ENCODE results near the gene TMC7.

Gene TMC7

DNA sequence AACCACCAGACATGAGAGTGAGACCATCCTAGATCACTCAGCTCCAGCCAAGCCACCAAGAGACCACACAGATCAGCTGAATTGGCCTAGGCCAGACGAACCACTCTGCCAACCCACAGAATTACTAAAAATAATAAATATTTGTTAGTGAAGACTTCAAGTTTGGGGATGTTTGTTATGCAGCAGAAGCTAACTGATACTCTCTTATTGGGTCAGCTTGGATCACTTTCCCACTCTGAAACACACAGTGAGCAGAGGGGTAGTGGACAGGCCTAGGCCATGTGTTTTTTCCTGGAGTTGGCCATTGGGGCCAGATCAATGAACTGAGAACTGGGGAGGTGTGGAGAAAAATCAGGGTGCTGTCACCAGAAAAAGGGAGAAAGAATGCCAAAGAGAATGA lies 114.4 kb downstream of the TMC7 start:
- no peaks in the 10 kb centered on the region for H3K4me1 ChIP-seq (ENCODE audit: control insufficient read depth, insufficient read depth, low read length)
- no peaks in the 10 kb centered on the region for H3K36me3 ChIP-seq (ENCODE audit: control insufficient read depth, insufficient read depth, low read length)
- 83% methylated on average over 1 of the region's 1 CpG; no CpG with 5 or more reads in 1 of the 2 experiments for WGBS, 2 experiments
- H3K27ac ChIP-seq (ENCODE audit: insufficient read depth, low read depth, low read length, poor library complexity, severe bottlenecking): no peak overlapping the region
- H3K27me3 ChIP-seq (ENCODE audit: control insufficient read depth, insufficient read depth, low read length, poor library complexity, severe bottlenecking): no peaks in the 10 kb centered on the region
- H3K9me3 ChIP-seq (ENCODE audit: control insufficient read depth, low read length): no peaks in the 10 kb centered on the region
- no peak overlapping the region for H3K4me3 ChIP-seq (ENCODE audit: insufficient read depth, low read depth, low read length)

GRCh38 chr16:19102187-19102872 lies 118.6 kb downstream of the TMC7 start:
- Histone ChIP-seq H3K4me3 (ENCODE audit: insufficient read depth, low read depth, low read length) (no peak overlapping the region), H3K4me1 (ENCODE audit: control insufficient read depth, insufficient read depth, low read length) (peaks cover 9% of the 10 kb centered on the region), H3K9me3 (ENCODE audit: control insufficient read depth, low read length) (no peaks in the 10 kb centered on the region), H3K27me3 (ENCODE audit: control insufficient read depth, insufficient read depth, low read length, poor library complexity, severe bottlenecking) (no peaks in the 10 kb centered on the region), H3K27ac (ENCODE audit: insufficient read depth, low read depth, low read length, poor library complexity, severe bottlenecking) (no peak overlapping the region), H3K36me3 (ENCODE audit: control insufficient read depth, insufficient read depth, low read length) (no peaks in the 10 kb centered on the region)
- 92 to 93% methylated on average over 16 of the region's 16 CpGs for WGBS, 2 experiments

- Histone ChIP-seq H3K9me3 (ENCODE audit: control insufficient read depth, low read length) (no peaks in the 10 kb centered on the region), H3K27me3 (ENCODE audit: control insufficient read depth, insufficient read depth, low read length, poor library complexity, severe bottlenecking) (no peaks in the 10 kb centered on the region), H3K36me3 (ENCODE audit: control insufficient read depth, insufficient read depth, low read length) (no peaks in the 10 kb centered on the region), H3K4me1 (ENCODE audit: control insufficient read depth, insufficient read depth, low read length) (peaks cover 9% of the 10 kb centered on the region), H3K27ac (ENCODE audit: insufficient read depth, low read depth, low read length, poor library complexity, severe bottlenecking) (no peak overlapping the region), H3K4me3 (ENCODE audit: insufficient read depth, low read depth, low read length) (no peak overlapping the region)
- WGBS, 2 experiments: 42 to 51% methylated on average over 5 of the region's 5 CpGs
Measured at GRCh38 chr16:19104607-19105006, 120.9 kb downstream of the TMC7 start.

DNA sequence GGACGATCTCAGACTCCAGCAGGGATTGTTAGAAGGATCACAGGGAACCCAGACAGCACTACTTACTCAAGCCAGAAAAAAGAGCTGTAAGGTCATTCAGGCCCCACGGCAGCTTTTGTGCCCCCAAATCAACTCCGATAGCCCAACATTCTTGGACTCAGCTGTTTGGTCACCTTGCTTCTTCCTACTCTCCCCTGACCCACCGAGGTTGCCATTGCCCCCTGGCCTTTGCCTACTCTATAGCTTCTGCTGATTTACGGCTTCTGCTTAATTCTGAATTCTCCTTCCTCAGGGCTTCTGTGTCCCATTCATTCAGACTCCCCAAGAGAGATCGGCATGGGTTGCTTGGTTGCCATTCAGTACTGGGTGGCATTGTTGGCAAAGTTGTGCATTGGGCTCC lies 121.4 kb downstream of the TMC7 start:
- H3K27ac ChIP-seq (ENCODE audit: insufficient read depth, low read depth, low read length, poor library complexity, severe bottlenecking): no peak overlapping the region
- H3K9me3 ChIP-seq (ENCODE audit: control insufficient read depth, low read length): no peaks in the 10 kb centered on the region
- H3K36me3 ChIP-seq (ENCODE audit: control insufficient read depth, insufficient read depth, low read length): no peaks in the 10 kb centered on the region
- H3K4me3 ChIP-seq (ENCODE audit: insufficient read depth, low read depth, low read length): no peak overlapping the region
- 81 to 86% methylated on average over 6 of the region's 6 CpGs for WGBS, 2 experiments
- H3K27me3 ChIP-seq (ENCODE audit: control insufficient read depth, insufficient read depth, low read length, poor library complexity, severe bottlenecking): no peaks in the 10 kb centered on the region
- H3K4me1 ChIP-seq (ENCODE audit: control insufficient read depth, insufficient read depth, low read length): peaks cover 9% of the 10 kb centered on the region

- H3K36me3 ChIP-seq (ENCODE audit: control insufficient read depth, insufficient read depth, low read length): no peaks in the 10 kb centered on the region
- WGBS, 2 experiments: 76 to 77% methylated on average over 11 of the region's 11 CpGs
- H3K27ac ChIP-seq (ENCODE audit: insufficient read depth, low read depth, low read length, poor library complexity, severe bottlenecking): no peak overlapping the region
- H3K4me3 ChIP-seq (ENCODE audit: insufficient read depth, low read depth, low read length): no peak overlapping the region
- H3K27me3 ChIP-seq (ENCODE audit: control insufficient read depth, insufficient read depth, low read length, poor library complexity, severe bottlenecking): no peaks in the 10 kb centered on the region
- no peaks in the 10 kb centered on the region for H3K9me3 ChIP-seq (ENCODE audit: control insufficient read depth, low read length)
- peaks cover 9% of the 10 kb centered on the region for H3K4me1 ChIP-seq (ENCODE audit: control insufficient read depth, insufficient read depth, low read length)
Measured at GRCh38 chr16:19105891-19106624, 122.3 kb downstream of the TMC7 start.

- H3K4me3 ChIP-seq (ENCODE audit: insufficient read depth, low read depth, low read length): no peak overlapping the region
- no peaks in the 10 kb centered on the region for H3K9me3 ChIP-seq (ENCODE audit: control insufficient read depth, low read length)
- WGBS, 2 experiments: 93 to 96% methylated on average over 2 of the region's 2 CpGs
- no peaks in the 10 kb centered on the region for H3K36me3 ChIP-seq (ENCODE audit: control insufficient read depth, insufficient read depth, low read length)
- H3K27me3 ChIP-seq (ENCODE audit: control insufficient read depth, insufficient read depth, low read length, poor library complexity, severe bottlenecking): no peaks in the 10 kb centered on the region
- no peak overlapping the region for H3K27ac ChIP-seq (ENCODE audit: insufficient read depth, low read depth, low read length, poor library complexity, severe bottlenecking)
- H3K4me1 ChIP-seq (ENCODE audit: control insufficient read depth, insufficient read depth, low read length): peaks cover 9% of the 10 kb centered on the region
Measured at GRCh38 chr16:19106625-19107020, 122.9 kb downstream of the TMC7 start.

- Histone ChIP-seq H3K27me3 (ENCODE audit: control insufficient read depth, insufficient read depth, low read length, poor library complexity, severe bottlenecking) (peaks cover 5% of the 10 kb centered on the region), H3K36me3 (ENCODE audit: control insufficient read depth, insufficient read depth, low read length) (no peaks in the 10 kb centered on the region), H3K9me3 (ENCODE audit: control insufficient read depth, low read length) (no peaks in the 10 kb centered on the region), H3K4me1 (ENCODE audit: control insufficient read depth, insufficient read depth, low read length) (peaks cover 11% of the 10 kb centered on the region), H3K4me3 (ENCODE audit: insufficient read depth, low read depth, low read length) (no peak overlapping the region), H3K27ac (ENCODE audit: insufficient read depth, low read depth, low read length, poor library complexity, severe bottlenecking) (no peak overlapping the region)
- 96% methylated on average over 9 of the region's 9 CpGs for WGBS, 2 experiments
Measured at GRCh38 chr16:19108409-19109287, 124.9 kb downstream of the TMC7 start.

DNA sequence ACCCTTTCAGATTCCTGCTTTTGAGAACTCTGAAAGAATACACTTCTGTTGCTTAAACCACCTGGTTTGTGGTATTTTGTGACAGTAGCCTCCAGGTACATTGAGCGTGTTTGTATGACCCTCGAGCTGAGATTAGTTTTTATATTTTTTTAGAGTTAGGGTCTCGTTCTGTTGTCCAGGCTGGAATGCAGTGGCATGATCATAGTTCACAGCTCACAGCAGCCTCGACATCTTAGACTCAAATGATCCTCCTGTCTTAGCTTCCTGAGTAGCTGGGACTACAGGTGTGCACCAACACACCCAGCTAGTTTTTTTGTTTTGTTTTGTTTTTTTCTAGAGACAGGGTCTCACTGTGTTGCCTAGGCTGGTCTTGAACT lies 125.5 kb downstream of the TMC7 start:
- peaks cover 12% of the 10 kb centered on the region for H3K4me1 ChIP-seq (ENCODE audit: control insufficient read depth, insufficient read depth, low read length)
- H3K27ac ChIP-seq (ENCODE audit: insufficient read depth, low read depth, low read length, poor library complexity, severe bottlenecking): no peak overlapping the region
- peaks cover 11% of the 10 kb centered on the region for H3K27me3 ChIP-seq (ENCODE audit: control insufficient read depth, insufficient read depth, low read length, poor library complexity, severe bottlenecking)
- WGBS, 2 experiments: 92 to 95% methylated on average over 4 of the region's 4 CpGs
- no peaks in the 10 kb centered on the region for H3K9me3 ChIP-seq (ENCODE audit: control insufficient read depth, low read length)
- H3K4me3 ChIP-seq (ENCODE audit: insufficient read depth, low read depth, low read length): no peak overlapping the region
- no peaks in the 10 kb centered on the region for H3K36me3 ChIP-seq (ENCODE audit: control insufficient read depth, insufficient read depth, low read length)

DNA sequence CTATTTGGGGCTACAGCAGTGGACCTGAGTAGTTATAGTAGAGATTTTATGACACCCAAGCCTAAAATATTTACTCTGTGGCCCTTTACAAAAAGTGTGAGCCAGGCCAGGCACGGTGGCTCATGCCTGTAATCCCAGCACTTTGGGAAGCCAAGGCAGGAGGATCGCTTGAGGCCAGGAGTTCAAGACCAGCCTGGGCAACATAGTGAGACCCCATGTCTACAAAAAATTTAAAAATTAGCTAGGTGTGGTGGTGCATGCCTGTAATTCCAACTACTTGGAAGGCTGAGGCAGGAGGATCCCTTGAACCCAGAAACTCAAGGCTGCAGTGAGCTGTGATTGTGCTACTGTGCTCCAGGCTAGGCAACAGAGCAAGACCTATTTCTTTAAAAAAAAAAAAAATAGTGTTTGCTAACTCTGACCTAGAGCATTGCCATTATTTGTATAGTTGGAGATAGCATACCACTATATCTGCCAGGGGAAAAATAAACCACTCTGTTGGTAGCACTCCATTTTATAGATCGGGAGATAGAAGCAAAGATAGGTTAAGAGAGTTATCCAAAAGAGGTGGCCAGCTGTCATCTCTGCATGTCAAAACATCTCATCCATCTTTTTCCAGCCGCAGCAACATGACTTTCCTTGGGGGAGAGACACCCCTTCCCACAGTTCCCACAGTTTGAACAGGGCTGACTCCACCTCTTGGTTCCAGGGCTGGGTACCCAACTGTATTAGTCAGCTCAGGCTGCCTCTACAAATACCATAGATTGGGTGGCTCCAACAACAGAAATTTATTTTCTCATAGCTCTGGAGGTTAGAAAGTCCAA lies 127.0 kb downstream of the TMC7 start:
- Histone ChIP-seq H3K4me3 (ENCODE audit: insufficient read depth, low read depth, low read length) (no peak overlapping the region), H3K27me3 (ENCODE audit: control insufficient read depth, insufficient read depth, low read length, poor library complexity, severe bottlenecking) (peaks cover 26% of the 10 kb centered on the region), H3K36me3 (ENCODE audit: control insufficient read depth, insufficient read depth, low read length) (peaks cover 4% of the 10 kb centered on the region), H3K27ac (ENCODE audit: insufficient read depth, low read depth, low read length, poor library complexity, severe bottlenecking) (no peak overlapping the region), H3K9me3 (ENCODE audit: control insufficient read depth, low read length) (no peaks in the 10 kb centered on the region), H3K4me1 (ENCODE audit: control insufficient read depth, insufficient read depth, low read length) (peaks cover 3% of the 10 kb centered on the region)
- WGBS, 2 experiments: 92 to 94% methylated on average over 4 of the region's 4 CpGs

Data from ectodermal cell (in vitro differentiated cells).